ENCODE data around the gene PXYLP1.
"Not testable (repeated sequence)": the region's sequence is repeated elsewhere in the genome, so short reads cannot be mapped to it uniquely, and the experiment has no call there.

PXYLP1 gene

GRCh38 chr3:141300426-141300825 is 68.8 kb downstream of the PXYLP1 start:
- not testable (repeated sequence) for DNase-seq (ENCODE audit: low read depth)

- no peak for DNase-seq (ENCODE audit: low read depth)
These were observed 70.9 kb downstream of the PXYLP1 start for GRCh38 chr3:141302364-141303141.

GRCh38 chr3:141303481-141304223 is 72.0 kb downstream of the PXYLP1 start:
- DNase-seq (ENCODE audit: low read depth) = peak; percentile 23

GRCh38 chr3:141305436-141305835 is 73.8 kb downstream of the PXYLP1 start:
- no peak for DNase-seq (ENCODE audit: low read depth)

- DNase-seq (ENCODE audit: low read depth) = no peak
These were observed 74.7 kb downstream of the PXYLP1 start for GRCh38 chr3:141306276-141306675.

GRCh38 chr3:141306922-141307321 is 75.3 kb downstream of the PXYLP1 start:
- no peak for DNase-seq (ENCODE audit: low read depth)

GRCh38 chr3:141307351-141308059 is 75.9 kb downstream of the PXYLP1 start:
- no peak for DNase-seq (ENCODE audit: low read depth)

- no peak for DNase-seq (ENCODE audit: low read depth)
These were observed 77.1 kb downstream of the PXYLP1 start for GRCh38 chr3:141308588-141309218.

GRCh38 chr3:141311170-141311495 is 79.5 kb downstream of the PXYLP1 start:
- no peak for DNase-seq (ENCODE audit: low read depth)

GRCh38 chr3:141311496-141312353 is 80.1 kb downstream of the PXYLP1 start:
- DNase-seq (ENCODE audit: low read depth) = peak; percentile 95

- no peak for DNase-seq (ENCODE audit: low read depth)
These were observed 80.9 kb downstream of the PXYLP1 start for GRCh38 chr3:141312354-141313092.

GRCh38 chr3:141313093-141313683 is 81.6 kb downstream of the PXYLP1 start:
- DNase-seq (ENCODE audit: low read depth) = no peak

- DNase-seq (ENCODE audit: low read depth) = not testable (repeated sequence)
These were observed 82.8 kb downstream of the PXYLP1 start for GRCh38 chr3:141314415-141314814.

GRCh38 chr3:141316851-141317250 is 85.2 kb downstream of the PXYLP1 start:
- no peak for DNase-seq (ENCODE audit: low read depth)

- no peak for DNase-seq (ENCODE audit: low read depth)
These were observed 88.9 kb downstream of the PXYLP1 start for GRCh38 chr3:141320399-141321108.

GRCh38 chr3:141321109-141321497 is 89.5 kb downstream of the PXYLP1 start:
- no peak for DNase-seq (ENCODE audit: low read depth)

GRCh38 chr3:141323936-141324704 is 92.5 kb downstream of the PXYLP1 start:
- no peak for DNase-seq (ENCODE audit: low read depth)

GRCh38 chr3:141326123-141326522 is 94.5 kb downstream of the PXYLP1 start:
- no peak for DNase-seq (ENCODE audit: low read depth)

- DNase-seq (ENCODE audit: low read depth) = no peak
These were observed 95.0 kb downstream of the PXYLP1 start for GRCh38 chr3:141326626-141327025.
